Muscle layer of colon (tissue), 2 donors: ENCODE results near the gene OR52M1.

Experiments
- H3K27ac ChIP-seq: one replicate; pipeline ENCODE4 v1.7.0; 2013; ENCODE audit warnings: low read depth, mild to moderate bottlenecking, low read length, moderate library complexity
- H3K27me3 ChIP-seq, 2 donors: one replicate each; pipeline ENCODE4 v1.7.0; 2013; ENCODE audit warnings: low read length in 2 of 2, mild to moderate bottlenecking in 2 of 2; ENCODE audit not compliant: insufficient read depth in 2 of 2, control insufficient read depth in 1 of 2
- H3K36me3 ChIP-seq: one replicate; pipeline ENCODE4 v1.7.0; 2013; ENCODE audit warnings: mild to moderate bottlenecking, low read length; ENCODE audit not compliant: insufficient read depth
- H3K4me1 ChIP-seq: one replicate; pipeline ENCODE4 v1.7.0; 2013; ENCODE audit warnings: mild to moderate bottlenecking, low read length; ENCODE audit not compliant: insufficient read depth
- H3K4me3 ChIP-seq, 2 donors: one replicate each; pipeline ENCODE4 v1.7.0; 2013; ENCODE audit warnings: low read length in 2 of 2, low read depth in 1 of 2, mild to moderate bottlenecking in 1 of 2, moderate library complexity in 1 of 2
- H3K9ac ChIP-seq: one replicate; pipeline ENCODE4 v1.7.0; 2013; ENCODE audit warnings: low read length
- H3K9me3 ChIP-seq: one replicate; pipeline ENCODE4 v1.7.0; 2013; ENCODE audit warnings: mild to moderate bottlenecking, low read length
- donor health status: abdominal sarcoma.
- donor health status: Adenocarcinoma of cecum.

The OR52M1 gene

GRCh38 chr11:4544891-4545290 lies at the start of gene OR52M1:
Gene OR52M1, plus strand, starts transcription at chr11:4545191. Its CDS starts 0 bp downstream, at chr11:4545191.
- no peak within 1 kb of the TSS for H3K4me3 ChIP-seq
- no peaks in the 10 kb centered on the region for H3K9me3 ChIP-seq
- no peaks in the 10 kb centered on the region for H3K27me3 ChIP-seq
- no peaks in the 10 kb centered on the region for H3K4me1 ChIP-seq
- no peak within 1 kb of the TSS for H3K27ac ChIP-seq
- no peaks in the 10 kb centered on the region for H3K36me3 ChIP-seq
- H3K9ac ChIP-seq, result no peak within 1 kb of the TSS

- no peaks in the 10 kb centered on the region for H3K36me3 ChIP-seq
- no peak overlapping the region for H3K9ac ChIP-seq
- H3K27me3 ChIP-seq, result no peaks in the 10 kb centered on the region
- no peak overlapping the region for H3K27ac ChIP-seq
- H3K4me1 ChIP-seq, result no peaks in the 10 kb centered on the region
- no peaks in the 10 kb centered on the region for H3K9me3 ChIP-seq
- H3K4me3 ChIP-seq, result no peak overlapping the region
These were observed 49.5 kb upstream of the OR52M1 start for GRCh38 chr11:4495487-4495886.

- Histone ChIP-seq H3K36me3 (no peaks in the 10 kb centered on the region), H3K27me3 (no peaks in the 10 kb centered on the region), H3K4me1 (no peaks in the 10 kb centered on the region), H3K4me3 (no peak overlapping the region), H3K9me3 (no peaks in the 10 kb centered on the region), H3K9ac (no peak overlapping the region), H3K27ac (no peak overlapping the region)
These were observed 49.0 kb upstream of the OR52M1 start for GRCh38 chr11:4495986-4496385.

GRCh38 chr11:4496557-4497248 lies 48.3 kb upstream of the OR52M1 start:
- no peak overlapping the region for H3K4me3 ChIP-seq
- no peaks in the 10 kb centered on the region for H3K9me3 ChIP-seq
- H3K4me1 ChIP-seq, result no peaks in the 10 kb centered on the region
- no peak overlapping the region for H3K27ac ChIP-seq
- no peaks in the 10 kb centered on the region for H3K36me3 ChIP-seq
- H3K27me3 ChIP-seq, result no peaks in the 10 kb centered on the region
- no peak overlapping the region for H3K9ac ChIP-seq

- Histone ChIP-seq H3K4me3 (no peak overlapping the region), H3K27me3 (no peaks in the 10 kb centered on the region), H3K27ac (no peak overlapping the region), H3K9me3 (no peaks in the 10 kb centered on the region), H3K9ac (no peak overlapping the region), H3K4me1 (peaks cover 25% of the 10 kb centered on the region), H3K36me3 (no peaks in the 10 kb centered on the region)
These were observed 36.1 kb upstream of the OR52M1 start for GRCh38 chr11:4508886-4509285.

- H3K4me3 ChIP-seq, result no peak overlapping the region
- no peaks in the 10 kb centered on the region for H3K9me3 ChIP-seq
- H3K27me3 ChIP-seq, result no peaks in the 10 kb centered on the region
- peaks cover 27% of the 10 kb centered on the region for H3K4me1 ChIP-seq
- no peak overlapping the region for H3K9ac ChIP-seq
- H3K27ac ChIP-seq, result peak overlapping the region; percentile 32
- no peaks in the 10 kb centered on the region for H3K36me3 ChIP-seq
These were observed 33.4 kb upstream of the OR52M1 start for GRCh38 chr11:4511282-4512245.

GRCh38 chr11:4514196-4514595 lies 30.8 kb upstream of the OR52M1 start:
- Histone ChIP-seq H3K9me3 (no peaks in the 10 kb centered on the region), H3K4me1 (peaks cover 27% of the 10 kb centered on the region), H3K27me3 (no peaks in the 10 kb centered on the region), H3K9ac (no peak overlapping the region), H3K27ac (no peak overlapping the region), H3K36me3 (no peaks in the 10 kb centered on the region), H3K4me3 (no peak overlapping the region)

- Histone ChIP-seq H3K36me3 (no peaks in the 10 kb centered on the region), H3K4me3 (no peak overlapping the region), H3K9me3 (no peaks in the 10 kb centered on the region), H3K27me3 (no peaks in the 10 kb centered on the region), H3K9ac (no peak overlapping the region), H3K27ac (no peak overlapping the region), H3K4me1 (no peaks in the 10 kb centered on the region)
These were observed 22.7 kb upstream of the OR52M1 start for GRCh38 chr11:4522339-4522738.

GRCh38 chr11:4522752-4523151 lies 22.2 kb upstream of the OR52M1 start:
- no peaks in the 10 kb centered on the region for H3K27me3 ChIP-seq
- no peaks in the 10 kb centered on the region for H3K4me1 ChIP-seq
- no peak overlapping the region for H3K4me3 ChIP-seq
- H3K9ac ChIP-seq, result no peak overlapping the region
- no peak overlapping the region for H3K27ac ChIP-seq
- no peaks in the 10 kb centered on the region for H3K9me3 ChIP-seq
- H3K36me3 ChIP-seq, result no peaks in the 10 kb centered on the region

GRCh38 chr11:4523666-4524065 lies 21.3 kb upstream of the OR52M1 start:
- Histone ChIP-seq H3K4me3 (no peak overlapping the region), H3K9me3 (no peaks in the 10 kb centered on the region), H3K27me3 (no peaks in the 10 kb centered on the region), H3K27ac (no peak overlapping the region), H3K36me3 (no peaks in the 10 kb centered on the region), H3K9ac (no peak overlapping the region), H3K4me1 (no peaks in the 10 kb centered on the region)

- Histone ChIP-seq H3K27me3 (no peaks in the 10 kb centered on the region), H3K9ac (no peak overlapping the region), H3K9me3 (no peaks in the 10 kb centered on the region), H3K36me3 (no peaks in the 10 kb centered on the region), H3K27ac (no peak overlapping the region), H3K4me1 (no peaks in the 10 kb centered on the region), H3K4me3 (no peak overlapping the region)
These were observed 17.1 kb upstream of the OR52M1 start for GRCh38 chr11:4527926-4528325.
